Liver (tissue), 9 donors: ENCODE results near the gene LPP. TPM values are rescaled to one million over a fixed set of nuclear protein-coding genes. Genes with fewer than 3 reads are reported as not detected.

Source experiments
- DNase-seq: peaks from one replicate; pipeline ENCODE4 v3.0.0-alpha.2; 2017; ENCODE audit warnings: low spot score
- H3K27ac ChIP-seq, 2 donors: one replicate each; pipeline ENCODE4 v1.7.0; 2013; ENCODE audit warnings: inconsistent platforms in 2 of 2, low read length in 2 of 2, control low read depth in 1 of 2, low read depth in 1 of 2, mild to moderate bottlenecking in 1 of 2
- H3K27me3 ChIP-seq, 4 donors: one replicate each; pipeline versions ENCODE4 v1.6.1 to v1.7.0; 2013; ENCODE audit warnings: low read length in 3 of 4, inconsistent platforms in 1 of 4, mild to moderate bottlenecking in 1 of 4, moderate library complexity in 1 of 4; ENCODE audit not compliant: control insufficient read depth in 4 of 4, insufficient read depth in 4 of 4
- H3K36me3 ChIP-seq, 4 donors: one replicate each; pipeline versions ENCODE4 v1.6.1 to v1.7.0; 2013; ENCODE audit warnings: low read length in 3 of 4, mild to moderate bottlenecking in 3 of 4, low read depth in 1 of 4, moderate library complexity in 1 of 4; ENCODE audit not compliant: control insufficient read depth in 4 of 4, insufficient read depth in 3 of 4
- H3K4me1 ChIP-seq, 4 donors: one replicate each; pipeline versions ENCODE4 v1.6.1 to v1.7.0; 2013; ENCODE audit warnings: low read length in 3 of 4, mild to moderate bottlenecking in 3 of 4, moderate library complexity in 1 of 4; ENCODE audit not compliant: control insufficient read depth in 4 of 4, insufficient read depth in 4 of 4
- H3K4me3 ChIP-seq, 3 donors: one replicate each; pipeline versions ENCODE4 v1.6.1 to v1.7.0; 2013; ENCODE audit warnings: low read length in 3 of 3, control low read depth in 1 of 3, low read depth in 1 of 3, mild to moderate bottlenecking in 1 of 3
- H3K9ac ChIP-seq, 2 donors: one replicate each; pipeline ENCODE4 v1.7.0; 2013; ENCODE audit warnings: low read length in 2 of 2, mild to moderate bottlenecking in 2 of 2, moderate library complexity in 2 of 2, control low read depth in 1 of 2, low read depth in 1 of 2
- H3K9me3 ChIP-seq, 4 donors: one replicate each; pipeline versions ENCODE4 v1.6.1 to v1.7.0; 2013; ENCODE audit warnings: low read length in 3 of 4; ENCODE audit not compliant: control insufficient read depth in 4 of 4
- EGR1 ChIP-seq, 2 donors: IDR thresholded peaks; 2 replicates each; pipeline ENCODE4 v1.6.1; 2016 to 2018; ENCODE audit warnings: antibody characterized with exemption in 2 of 2, low read depth in 2 of 2
- FOXA1 ChIP-seq: IDR thresholded peaks from 2 replicates; pipeline ENCODE4 v1.6.1; 2016; ENCODE audit warnings: antibody characterized with exemption
- FOXA2 ChIP-seq: IDR thresholded peaks from 2 replicates; pipeline ENCODE4 v1.6.1; 2016; ENCODE audit warnings: antibody characterized with exemption
- GABPA ChIP-seq, 2 donors: IDR thresholded peaks in 1 of 2; conservative IDR thresholded peaks in 1 of 2; 2 replicates each; pipeline ENCODE4 v1.6.1; 2016; ENCODE audit warnings: antibody characterized with exemption in 2 of 2, mild to moderate bottlenecking in 1 of 2, moderate library complexity in 1 of 2
- JUND ChIP-seq, 2 donors: IDR thresholded peaks; 2 replicates each; pipeline ENCODE4 v1.6.1; 2016; ENCODE audit warnings: antibody characterized with exemption in 2 of 2
- NR2F2 ChIP-seq: IDR thresholded peaks from 2 replicates; pipeline ENCODE4 v1.6.1; 2016; ENCODE audit warnings: antibody characterized with exemption
- RAD21 ChIP-seq, 2 donors: IDR thresholded peaks; 2 replicates each; pipeline ENCODE4 v1.6.1; 2016; ENCODE audit warnings: antibody characterized with exemption in 2 of 2, mild to moderate bottlenecking in 2 of 2
- RXRA ChIP-seq, 2 donors: IDR thresholded peaks; 2 replicates each; pipeline ENCODE4 v1.6.1; 2017 to 2018; ENCODE audit warnings: antibody characterized with exemption in 2 of 2, mild to moderate bottlenecking in 1 of 2
- TAF1 ChIP-seq: conservative IDR thresholded peaks from 2 replicates; pipeline ENCODE4 v1.6.1; 2016; ENCODE audit warnings: antibody characterized with exemption, mild to moderate bottlenecking
- YY1 ChIP-seq: IDR thresholded peaks from 2 replicates; pipeline ENCODE4 v1.6.1; 2016; ENCODE audit warnings: antibody characterized with exemption, mild to moderate bottlenecking
- WGBS: extraction: QIAGEN DNeasy Blood & Tissue Kit; methylation state at CpG from one replicate; pipeline ENCODE4 v1.1.7; 2013; 5-methylcytosine and 5-hydroxymethylcytosine counted together
- polyA plus RNA-seq, 2 donors: library from polyadenylated mRNA; stranded (reverse) in 1 of 2; unstranded in 1 of 2; fragments of 200-250 nt in 1 of 2; fragments of >200 nt in 1 of 2; fragmentation: Nextera tagmentation in 1 of 2; extraction: Ambion mirVana in 1 of 2; gene quantifications; one replicate each; pipeline versions ENCODE4 v1.2.1 to v1.2.3, GENCODE V29; 2013 to 2015
- total RNA-seq, 2 donors: library from RNA; depleted of rRNA; stranded (reverse); fragments of >200 nt; gene quantifications; one replicate each; pipeline ENCODE4 v1.2.3, GENCODE V29; 2014
- TF ChIP-seq, protein P1 (sequence below): IDR thresholded peaks from 2 replicates; pipeline ENCODE4 v1.6.1; 2016; ENCODE audit warnings: antibody characterized with exemption
- TF ChIP-seq, protein P2 (sequence below): IDR thresholded peaks from 2 replicates; pipeline ENCODE4 v1.6.1; 2016; ENCODE audit warnings: antibody characterized with exemption
- TF ChIP-seq, protein P3 (sequence below): IDR thresholded peaks from 2 replicates; pipeline ENCODE4 v1.6.1; 2016; ENCODE audit warnings: antibody characterized with exemption
- TF ChIP-seq, protein P4 (sequence below): IDR thresholded peaks from 2 replicates; pipeline ENCODE4 v1.6.1; 2016; ENCODE audit warnings: antibody characterized with exemption, mild to moderate bottlenecking
- TF ChIP-seq, protein P5 (sequence below): fragments of 150-350 bp; IDR thresholded peaks from 2 replicates; pipeline ENCODE4 v1.5.1; 2017; ENCODE audit warnings: improper control_type of control experiment, low read depth, low read length; ENCODE audit not compliant: missing input control
- donor health status: healthy.
- donor health status: healthy.
- donor health status: healthy.
- donor health status: healthy.
- donor health status: healthy.

LPP gene
- total and polyA plus RNA-seq, 4 donors = 3.3 to 53.7 (median 28.2) TPM

DNA sequence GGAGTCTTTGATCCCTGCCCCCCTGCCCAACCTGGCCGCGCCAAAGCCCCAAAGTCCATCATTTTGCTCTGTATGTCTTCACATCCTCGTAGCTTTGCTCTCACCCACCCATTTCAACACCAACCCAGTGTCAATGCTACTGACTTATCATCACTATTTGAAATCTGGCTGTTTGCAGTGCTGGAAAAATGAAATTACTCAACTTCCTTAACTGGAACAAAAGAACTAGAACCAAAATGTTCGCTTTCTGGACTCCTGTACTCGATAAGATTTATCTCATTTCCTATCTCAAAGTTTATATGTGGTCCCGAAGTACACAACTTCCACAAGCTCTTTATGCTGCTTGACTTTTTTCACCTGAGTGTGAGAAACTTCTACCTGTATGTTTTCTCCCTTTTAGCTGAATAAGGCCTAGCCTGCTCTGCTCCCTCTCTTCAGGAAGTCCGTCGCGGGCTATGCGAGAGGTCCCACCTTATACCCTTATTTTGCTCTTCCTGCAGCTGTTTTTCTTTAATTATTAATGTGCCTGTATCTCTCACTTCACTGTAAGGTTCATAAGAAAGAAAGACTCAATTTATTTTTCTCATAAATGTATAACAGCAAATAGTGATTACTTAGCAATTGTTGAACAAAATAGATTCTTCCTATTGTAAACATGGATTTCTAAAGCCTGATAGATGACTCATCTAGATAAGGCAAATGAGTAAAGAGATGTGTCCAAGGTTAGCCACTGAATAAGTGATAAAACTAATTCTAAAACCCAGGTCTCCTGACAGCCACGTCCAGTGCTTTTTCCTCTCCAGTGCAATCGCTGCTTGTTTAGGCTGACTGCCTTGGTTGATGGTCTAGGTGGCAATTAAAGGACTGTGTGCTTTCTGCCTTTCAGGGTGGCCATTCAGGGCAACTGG is 553.7 kb downstream of the LPP start:
- Histone ChIP-seq H3K9me3 (no peaks in the 10 kb centered on the region), H3K4me1 (peaks cover 0 to 20% (median 10%) of the 10 kb centered on the region in 4 donors), H3K27me3 (no peaks in the 10 kb centered on the region), H3K4me3 (no peak overlapping the region), H3K27ac (no peak overlapping the region), H3K9ac (no peak overlapping the region), H3K36me3 (no peaks in the 10 kb centered on the region)
- 85% methylated on average over 12 of the region's 12 CpGs for WGBS
- TF ChIP-seq, protein P1, sequence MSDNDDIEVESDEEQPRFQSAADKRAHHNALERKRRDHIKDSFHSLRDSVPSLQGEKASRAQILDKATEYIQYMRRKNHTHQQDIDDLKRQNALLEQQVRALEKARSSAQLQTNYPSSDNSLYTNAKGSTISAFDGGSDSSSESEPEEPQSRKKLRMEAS = no peak
- TF ChIP-seq FOXA1 = no peak
- TF ChIP-seq, protein P2, sequence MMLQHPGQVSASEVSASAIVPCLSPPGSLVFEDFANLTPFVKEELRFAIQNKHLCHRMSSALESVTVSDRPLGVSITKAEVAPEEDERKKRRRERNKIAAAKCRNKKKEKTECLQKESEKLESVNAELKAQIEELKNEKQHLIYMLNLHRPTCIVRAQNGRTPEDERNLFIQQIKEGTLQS = no peak
- no peak for TF ChIP-seq YY1
- no peak for TF ChIP-seq TAF1
- TF ChIP-seq, protein P3, sequence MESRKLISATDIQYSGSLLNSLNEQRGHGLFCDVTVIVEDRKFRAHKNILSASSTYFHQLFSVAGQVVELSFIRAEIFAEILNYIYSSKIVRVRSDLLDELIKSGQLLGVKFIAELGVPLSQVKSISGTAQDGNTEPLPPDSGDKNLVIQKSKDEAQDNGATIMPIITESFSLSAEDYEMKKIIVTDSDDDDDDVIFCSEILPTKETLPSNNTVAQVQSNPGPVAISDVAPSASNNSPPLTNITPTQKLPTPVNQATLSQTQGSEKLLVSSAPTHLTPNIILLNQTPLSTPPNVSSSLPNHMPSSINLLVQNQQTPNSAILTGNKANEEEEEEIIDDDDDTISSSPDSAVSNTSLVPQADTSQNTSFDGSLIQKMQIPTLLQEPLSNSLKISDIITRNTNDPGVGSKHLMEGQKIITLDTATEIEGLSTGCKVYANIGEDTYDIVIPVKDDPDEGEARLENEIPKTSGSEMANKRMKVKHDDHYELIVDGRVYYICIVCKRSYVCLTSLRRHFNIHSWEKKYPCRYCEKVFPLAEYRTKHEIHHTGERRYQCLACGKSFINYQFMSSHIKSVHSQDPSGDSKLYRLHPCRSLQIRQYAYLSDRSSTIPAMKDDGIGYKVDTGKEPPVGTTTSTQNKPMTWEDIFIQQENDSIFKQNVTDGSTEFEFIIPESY = no peak
- no peak for TF ChIP-seq GABPA (IDR thresholded peaks at IDR 0.05 in 1 of 2, conservative IDR thresholded peaks at IDR 0.05 in 1 of 2)
- TF ChIP-seq, protein P4, sequence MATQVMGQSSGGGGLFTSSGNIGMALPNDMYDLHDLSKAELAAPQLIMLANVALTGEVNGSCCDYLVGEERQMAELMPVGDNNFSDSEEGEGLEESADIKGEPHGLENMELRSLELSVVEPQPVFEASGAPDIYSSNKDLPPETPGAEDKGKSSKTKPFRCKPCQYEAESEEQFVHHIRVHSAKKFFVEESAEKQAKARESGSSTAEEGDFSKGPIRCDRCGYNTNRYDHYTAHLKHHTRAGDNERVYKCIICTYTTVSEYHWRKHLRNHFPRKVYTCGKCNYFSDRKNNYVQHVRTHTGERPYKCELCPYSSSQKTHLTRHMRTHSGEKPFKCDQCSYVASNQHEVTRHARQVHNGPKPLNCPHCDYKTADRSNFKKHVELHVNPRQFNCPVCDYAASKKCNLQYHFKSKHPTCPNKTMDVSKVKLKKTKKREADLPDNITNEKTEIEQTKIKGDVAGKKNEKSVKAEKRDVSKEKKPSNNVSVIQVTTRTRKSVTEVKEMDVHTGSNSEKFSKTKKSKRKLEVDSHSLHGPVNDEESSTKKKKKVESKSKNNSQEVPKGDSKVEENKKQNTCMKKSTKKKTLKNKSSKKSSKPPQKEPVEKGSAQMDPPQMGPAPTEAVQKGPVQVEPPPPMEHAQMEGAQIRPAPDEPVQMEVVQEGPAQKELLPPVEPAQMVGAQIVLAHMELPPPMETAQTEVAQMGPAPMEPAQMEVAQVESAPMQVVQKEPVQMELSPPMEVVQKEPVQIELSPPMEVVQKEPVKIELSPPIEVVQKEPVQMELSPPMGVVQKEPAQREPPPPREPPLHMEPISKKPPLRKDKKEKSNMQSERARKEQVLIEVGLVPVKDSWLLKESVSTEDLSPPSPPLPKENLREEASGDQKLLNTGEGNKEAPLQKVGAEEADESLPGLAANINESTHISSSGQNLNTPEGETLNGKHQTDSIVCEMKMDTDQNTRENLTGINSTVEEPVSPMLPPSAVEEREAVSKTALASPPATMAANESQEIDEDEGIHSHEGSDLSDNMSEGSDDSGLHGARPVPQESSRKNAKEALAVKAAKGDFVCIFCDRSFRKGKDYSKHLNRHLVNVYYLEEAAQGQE = no peak
- no peak for TF ChIP-seq FOXA2
- TF ChIP-seq EGR1 (IDR thresholded peaks at IDR 0.05; ENCODE audit: low read depth in 2 of 2) = no peak
- TF ChIP-seq, protein P5, sequence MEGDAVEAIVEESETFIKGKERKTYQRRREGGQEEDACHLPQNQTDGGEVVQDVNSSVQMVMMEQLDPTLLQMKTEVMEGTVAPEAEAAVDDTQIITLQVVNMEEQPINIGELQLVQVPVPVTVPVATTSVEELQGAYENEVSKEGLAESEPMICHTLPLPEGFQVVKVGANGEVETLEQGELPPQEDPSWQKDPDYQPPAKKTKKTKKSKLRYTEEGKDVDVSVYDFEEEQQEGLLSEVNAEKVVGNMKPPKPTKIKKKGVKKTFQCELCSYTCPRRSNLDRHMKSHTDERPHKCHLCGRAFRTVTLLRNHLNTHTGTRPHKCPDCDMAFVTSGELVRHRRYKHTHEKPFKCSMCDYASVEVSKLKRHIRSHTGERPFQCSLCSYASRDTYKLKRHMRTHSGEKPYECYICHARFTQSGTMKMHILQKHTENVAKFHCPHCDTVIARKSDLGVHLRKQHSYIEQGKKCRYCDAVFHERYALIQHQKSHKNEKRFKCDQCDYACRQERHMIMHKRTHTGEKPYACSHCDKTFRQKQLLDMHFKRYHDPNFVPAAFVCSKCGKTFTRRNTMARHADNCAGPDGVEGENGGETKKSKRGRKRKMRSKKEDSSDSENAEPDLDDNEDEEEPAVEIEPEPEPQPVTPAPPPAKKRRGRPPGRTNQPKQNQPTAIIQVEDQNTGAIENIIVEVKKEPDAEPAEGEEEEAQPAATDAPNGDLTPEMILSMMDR = no peak
- TF ChIP-seq RXRA (IDR thresholded peaks at IDR 0.05) = no peak
- no peak for TF ChIP-seq NR2F2
- no peak for TF ChIP-seq RAD21 (IDR thresholded peaks at IDR 0.05)
- no peak for TF ChIP-seq JUND (IDR thresholded peaks at IDR 0.05)
- no peak for DNase-seq
